IPS-15b (cell line): Measurements from ENCODE around the gene TMEM135.
"Not testable (repeated sequence)": the region's sequence is repeated elsewhere in the genome, so short reads cannot be mapped to it uniquely, and the experiment has no call there.

Experiments used
- H3K27me3 ChIP-seq: one replicate; pipeline ENCODE4 v1.6.1; 2013; ENCODE audit warnings: low read length; ENCODE audit not compliant: control insufficient read depth, insufficient read depth
- H3K36me3 ChIP-seq: one replicate; pipeline ENCODE4 v1.6.1; 2013; ENCODE audit warnings: low read length; ENCODE audit not compliant: control insufficient read depth, insufficient read depth
- H3K4me1 ChIP-seq: one replicate; pipeline ENCODE4 v1.6.1; 2013; ENCODE audit warnings: mild to moderate bottlenecking, low read length; ENCODE audit not compliant: control insufficient read depth, insufficient read depth
- H3K4me3 ChIP-seq: one replicate; pipeline ENCODE4 v1.5.1; 2013; ENCODE audit warnings: low read depth, low read length
- H3K9ac ChIP-seq: one replicate; pipeline ENCODE4 v1.6.1; 2013; ENCODE audit warnings: low read depth, mild to moderate bottlenecking, low read length
- H3K9me3 ChIP-seq: one replicate; pipeline ENCODE4 v1.6.1; 2013; ENCODE audit warnings: mild to moderate bottlenecking, low read length; ENCODE audit not compliant: control insufficient read depth, insufficient read depth

The TMEM135 gene

DNA sequence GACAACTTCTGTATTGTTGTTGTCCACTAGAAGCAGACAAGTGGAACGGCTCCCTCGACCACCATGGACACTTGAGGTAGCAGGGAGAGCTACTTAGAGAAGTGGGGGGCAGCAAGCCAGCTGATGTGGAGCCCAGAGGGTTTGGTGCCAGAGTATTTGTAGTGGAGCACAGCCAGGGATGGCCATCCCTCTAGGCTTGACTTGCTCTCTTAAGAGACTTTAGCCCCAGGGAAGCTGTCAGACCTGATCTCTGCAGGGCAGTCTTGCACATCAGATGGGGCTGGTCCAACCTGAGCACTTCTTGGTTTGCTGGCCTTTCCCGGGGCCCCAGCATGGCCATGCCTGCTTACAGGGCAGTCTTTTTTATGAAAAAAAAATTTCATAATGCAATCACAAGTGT is 15.0 kb upstream of the TMEM135 start:
- no peaks in the 10 kb centered on the region for H3K36me3 ChIP-seq
- no peak overlapping the region for H3K4me3 ChIP-seq
- no peaks in the 10 kb centered on the region for H3K27me3 ChIP-seq
- no peaks in the 10 kb centered on the region for H3K9me3 ChIP-seq
- H3K9ac ChIP-seq: no peak overlapping the region
- H3K4me1 ChIP-seq: no peaks in the 10 kb centered on the region

- not testable (repeated sequence) for H3K36me3 ChIP-seq, H3K9ac ChIP-seq, H3K4me3 ChIP-seq, H3K27me3 ChIP-seq, H3K9me3 ChIP-seq, H3K4me1 ChIP-seq
Observed at GRCh38 chr11:87026415-87026814, 11.3 kb upstream of the TMEM135 start.

DNA sequence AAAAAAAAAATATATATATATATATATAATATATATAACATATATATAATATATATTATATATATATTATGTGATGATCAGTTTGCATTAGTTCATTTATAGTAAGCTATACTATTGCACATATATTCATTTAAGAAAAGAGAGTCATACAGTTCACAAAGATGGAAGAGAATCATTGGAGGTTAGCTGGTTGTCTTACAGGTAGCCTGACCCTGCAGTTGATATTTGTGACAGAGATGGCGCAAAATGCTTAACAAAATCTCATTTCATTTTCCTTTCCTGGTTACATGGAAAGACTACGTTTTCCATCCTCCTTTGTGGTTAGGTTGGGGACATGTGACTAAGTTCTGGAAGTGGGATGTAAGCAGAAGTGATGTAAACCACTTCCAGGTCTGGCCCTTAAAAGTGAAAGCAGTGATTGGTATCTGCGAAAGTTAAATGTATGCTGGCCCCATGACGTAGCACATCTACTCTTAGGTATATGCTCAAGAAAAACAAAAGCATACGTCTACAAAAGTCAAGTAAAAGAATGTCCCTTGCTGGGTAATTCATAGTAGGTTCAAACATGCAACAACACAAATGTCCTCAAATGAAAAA is 7.2 kb upstream of the TMEM135 start:
- H3K4me1 ChIP-seq: peaks cover 6% of the 10 kb centered on the region

GRCh38 chr11:87031433-87032170 is 6.1 kb upstream of the TMEM135 start:
- H3K9me3 ChIP-seq: no peaks in the 10 kb centered on the region
- no peak overlapping the region for H3K4me3 ChIP-seq
- H3K9ac ChIP-seq: no peak overlapping the region
- no peaks in the 10 kb centered on the region for H3K36me3 ChIP-seq
- peaks cover 10% of the 10 kb centered on the region for H3K4me1 ChIP-seq
- no peaks in the 10 kb centered on the region for H3K27me3 ChIP-seq

More for the DNA sequence above, 7.2 kb upstream of the TMEM135 start:
- Histone ChIP-seq H3K9ac (no peak overlapping the region), H3K9me3 (no peaks in the 10 kb centered on the region), H3K27me3 (no peaks in the 10 kb centered on the region), H3K4me3 (no peak overlapping the region), H3K36me3 (no peaks in the 10 kb centered on the region)

DNA sequence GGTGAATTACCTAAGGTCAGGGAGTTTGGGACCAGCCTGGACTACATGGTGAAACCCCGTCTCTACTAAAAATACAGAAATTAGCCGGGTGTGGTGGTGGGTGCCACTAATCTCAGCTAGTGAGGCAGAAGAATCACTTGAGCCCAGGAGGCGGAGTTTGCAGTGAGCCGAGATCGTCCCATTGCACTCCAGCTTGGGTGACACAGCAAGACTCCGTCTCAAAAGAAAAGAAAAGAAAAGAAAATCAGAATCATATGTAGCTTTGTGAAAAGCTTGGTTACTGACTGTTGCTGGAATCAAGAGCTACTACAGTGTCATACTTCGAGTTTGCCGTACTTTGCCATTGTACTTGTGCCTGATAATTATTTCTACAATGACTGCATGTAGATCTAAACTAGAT is 4.2 kb upstream of the TMEM135 start:
- Histone ChIP-seq H3K27me3 (no peaks in the 10 kb centered on the region), H3K9ac (no peak overlapping the region), H3K9me3 (no peaks in the 10 kb centered on the region), H3K4me3 (no peak overlapping the region), H3K36me3 (no peaks in the 10 kb centered on the region), H3K4me1 (peaks cover 11% of the 10 kb centered on the region)

GRCh38 chr11:87035976-87036583 is 1.7 kb upstream of the TMEM135 start:
- H3K4me1 ChIP-seq: peaks cover 18% of the 10 kb centered on the region

DNA sequence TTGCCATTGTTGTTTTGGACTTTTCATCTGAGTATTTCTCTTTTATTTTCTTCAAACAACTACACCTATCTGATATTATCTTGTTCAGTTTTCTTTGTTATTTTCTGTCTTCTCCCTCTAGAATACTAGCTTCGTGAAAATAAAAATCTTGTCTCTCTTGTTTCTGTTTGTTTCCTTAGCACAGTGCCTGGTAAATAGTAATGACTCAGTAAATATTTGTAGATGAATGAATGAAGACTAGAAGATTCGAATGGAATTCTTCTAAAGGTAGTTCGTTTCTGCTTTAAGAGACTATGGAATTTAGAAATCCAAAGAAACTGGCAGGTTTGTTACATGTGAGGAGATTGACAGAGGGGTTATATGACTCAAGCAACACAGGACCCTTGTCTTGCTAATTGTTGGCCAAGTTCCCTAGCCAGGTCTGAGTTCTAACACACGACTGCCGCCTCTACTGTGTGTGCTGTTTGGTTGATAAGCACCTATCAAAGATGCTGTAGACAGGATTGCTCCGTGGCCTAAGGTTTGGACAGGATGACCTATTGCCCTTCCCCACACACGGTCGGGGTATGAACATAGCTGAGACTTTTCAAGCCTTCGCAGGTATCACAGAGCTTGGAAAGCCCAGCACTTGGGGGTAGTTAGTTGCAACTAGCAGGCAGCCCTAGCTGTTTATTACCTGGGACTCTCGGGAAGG is 831 bp upstream of the TMEM135 start:
- peak overlapping the region; percentile 78 for H3K4me3 ChIP-seq

More at GRCh38 chr11:87035976-87036583, 1.7 kb upstream of the TMEM135 start:
- no peak overlapping the region for H3K9ac ChIP-seq
- no peaks in the 10 kb centered on the region for H3K27me3 ChIP-seq
- H3K4me3 ChIP-seq: no peak overlapping the region
- H3K9me3 ChIP-seq: no peaks in the 10 kb centered on the region
- no peaks in the 10 kb centered on the region for H3K36me3 ChIP-seq

GRCh38 chr11:87038235-87038977 is 672 bp downstream of the TMEM135 start:
- Histone ChIP-seq H3K4me1 (peaks cover 21% of the 10 kb centered on the region), H3K36me3 (no peaks in the 10 kb centered on the region), H3K27me3 (no peaks in the 10 kb centered on the region), H3K4me3 (peak overlapping the region; percentile 90), H3K9ac (peak overlapping the region; percentile 86), H3K9me3 (no peaks in the 10 kb centered on the region)

More for the DNA sequence above, 831 bp upstream of the TMEM135 start:
- Histone ChIP-seq H3K27me3 (no peaks in the 10 kb centered on the region), H3K9me3 (no peaks in the 10 kb centered on the region), H3K36me3 (no peaks in the 10 kb centered on the region), H3K4me1 (peaks cover 21% of the 10 kb centered on the region), H3K9ac (peak overlapping the region; percentile 74)

- Histone ChIP-seq H3K27me3 (no peaks in the 10 kb centered on the region), H3K9ac (no peak overlapping the region), H3K9me3 (no peaks in the 10 kb centered on the region), H3K36me3 (no peaks in the 10 kb centered on the region), H3K4me1 (peaks cover 15% of the 10 kb centered on the region), H3K4me3 (no peak overlapping the region)
Observed at GRCh38 chr11:87039371-87039770, 1.6 kb downstream of the TMEM135 start.

- Histone ChIP-seq H3K9me3 (no peaks in the 10 kb centered on the region), H3K36me3 (peaks cover 2% of the 10 kb centered on the region), H3K4me3 (no peak overlapping the region), H3K27me3 (no peaks in the 10 kb centered on the region), H3K9ac (no peak overlapping the region), H3K4me1 (peaks cover 15% of the 10 kb centered on the region)
Observed at GRCh38 chr11:87043894-87044293, 6.2 kb downstream of the TMEM135 start.

GRCh38 chr11:87046824-87047223 is 9.1 kb downstream of the TMEM135 start:
- H3K4me3 ChIP-seq: no peak overlapping the region
- peaks cover 5% of the 10 kb centered on the region for H3K4me1 ChIP-seq
- H3K9me3 ChIP-seq: no peaks in the 10 kb centered on the region
- H3K27me3 ChIP-seq: no peaks in the 10 kb centered on the region
- no peak overlapping the region for H3K9ac ChIP-seq
- H3K36me3 ChIP-seq: peaks cover 2% of the 10 kb centered on the region
